Measurements from ENCODE around the gene SLC16A6. TPM values are rescaled to one million over a fixed set of nuclear protein-coding genes. Genes with fewer than 3 reads are reported as not detected.
A peak's percentile ranks its signal among the peaks of the same experiment; 100 is the strongest.
"Not testable (repeated sequence)": the region's sequence is repeated elsewhere in the genome, so short reads cannot be mapped to it uniquely, and the experiment has no call there.

The SLC16A6 gene
- total RNA-seq, 2 experiments from 2014 or later, result 6.0 to 10.7 TPM

DNA sequence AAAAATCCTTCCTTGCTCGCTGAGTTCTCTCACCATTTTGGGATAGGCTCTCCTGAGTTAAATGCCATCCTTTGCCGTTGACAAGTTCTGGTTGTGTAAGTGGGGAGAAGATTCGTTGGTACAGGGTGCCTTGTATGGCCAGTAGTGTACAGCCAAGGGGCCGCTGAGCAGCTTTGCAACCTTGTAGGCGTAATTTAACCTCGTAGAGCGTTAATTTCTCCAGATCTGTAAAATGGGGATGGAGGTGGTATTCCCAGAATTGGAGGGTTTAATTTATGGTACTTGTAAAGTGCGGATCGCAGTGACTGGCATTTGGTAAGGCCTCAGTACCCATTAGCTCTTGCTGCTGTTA, 1.7 kb upstream of the SLC16A6 start:
- Mint-ChIP-seq H3K36me3 (peaks cover 24% of the 10 kb centered on the region), H3K4me1 (peaks cover 69% of the 10 kb centered on the region), H3K9me3 (ENCODE audit: low read depth) (no peaks in the 10 kb centered on the region), H3K4me3 (peak overlapping the region; percentile 81), H3K27me3 (peaks cover 2% of the 10 kb centered on the region), H3K27ac (peak overlapping the region; percentile 96)
- no peak for ATAC-seq
- DNase-seq, result no peak
- CTCF ChIA-PET, result interaction anchor here (1.0 to 4.1 kb wide), 12 partner anchors 22 to 164 kb away, joined by 3 to 22 read pairs (median 12); partner anchors contain the start of gene WIPI1

DNA sequence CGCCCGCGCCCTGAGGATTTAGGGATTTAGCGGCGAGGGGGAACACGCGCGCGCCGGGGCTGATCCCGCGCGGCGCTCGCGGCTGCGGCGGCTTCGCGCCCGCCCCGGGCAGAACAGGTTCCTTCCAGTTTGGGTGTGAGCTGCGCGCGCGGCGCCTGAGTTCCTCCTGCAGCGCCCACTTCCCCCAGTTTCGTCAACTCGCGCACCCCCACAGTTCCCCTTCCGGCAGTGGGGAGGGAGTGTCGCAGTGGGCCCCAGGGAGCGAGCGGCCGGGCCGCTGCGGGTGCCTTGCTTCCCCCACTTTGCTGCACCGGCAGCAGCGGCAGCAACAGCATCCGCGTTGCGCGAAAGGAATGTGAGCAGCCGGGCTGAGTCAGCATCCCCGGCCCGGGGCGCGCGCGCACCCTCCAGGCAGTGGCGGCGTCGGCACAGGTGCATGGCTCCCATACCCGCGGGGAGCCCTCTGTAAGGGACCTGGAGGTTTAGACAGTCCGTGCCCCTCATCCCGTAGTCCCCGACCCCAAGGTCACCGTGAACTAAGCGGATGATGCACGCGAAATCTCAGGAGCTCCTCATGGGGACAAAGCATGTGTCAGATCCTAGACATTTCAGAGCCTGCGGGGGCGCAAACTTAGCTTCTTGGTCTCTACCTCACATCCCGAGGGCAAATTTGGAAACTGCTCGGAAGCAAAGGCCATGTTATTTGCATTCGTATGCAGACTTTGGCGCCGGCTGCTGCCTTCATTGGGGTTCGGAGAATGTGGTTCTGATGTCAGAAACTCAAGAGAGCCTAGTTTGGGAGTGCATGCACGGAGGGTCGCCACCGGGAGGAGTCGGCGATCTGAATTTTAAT, 1.1 kb upstream of the SLC16A6 start:
- CTCF ChIA-PET, result interaction anchor here (0.7 to 4.1 kb wide), 20 partner anchors 10 to 170 kb away, joined by 3 to 22 read pairs (median 6); partner anchors contain the start of gene WIPI1
- H3K4me3 Mint-ChIP-seq, result peak overlapping the region; percentile 81

DNA sequence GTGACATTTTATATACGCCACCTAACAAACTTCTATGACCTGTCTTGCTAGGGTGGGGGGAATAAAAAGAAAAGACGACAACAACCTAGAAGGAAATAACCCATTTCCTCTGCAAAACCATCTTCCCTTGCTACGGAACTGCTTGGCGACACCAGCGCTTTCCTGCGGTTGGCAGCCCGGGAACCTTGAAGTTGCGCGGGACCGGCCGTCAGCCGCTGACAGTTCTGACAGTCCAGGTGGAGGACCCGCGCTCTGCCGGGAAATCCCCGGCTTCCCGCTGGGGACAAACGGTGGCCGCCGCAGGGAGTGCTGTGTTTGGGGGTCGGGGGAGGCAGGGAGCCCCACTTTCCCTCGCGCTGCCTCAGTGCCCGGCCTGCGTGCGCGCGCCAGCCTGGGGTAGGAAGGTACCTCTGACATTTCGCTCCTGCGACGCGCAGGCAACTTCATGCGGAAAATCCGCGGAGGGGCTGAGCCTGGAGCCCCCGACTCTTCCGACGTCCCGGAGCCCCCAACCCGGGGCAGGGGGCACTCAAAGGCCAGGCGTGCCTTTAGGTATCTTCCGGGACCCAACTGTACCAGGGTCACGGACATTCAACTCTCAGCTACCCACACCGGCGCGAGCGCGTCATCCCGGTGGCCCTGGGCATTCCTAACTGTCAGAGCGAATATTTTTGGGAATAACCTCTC, 516 bp downstream of the SLC16A6 start:
- DNase-seq, result peak; percentile 76
- Mint-ChIP-seq H3K4me3 (peak overlapping the region; percentile 89), H3K27ac (peak overlapping the region; percentile 95), H3K36me3 (peaks cover 17% of the 10 kb centered on the region), H3K4me1 (peaks cover 59% of the 10 kb centered on the region), H3K9me3 (ENCODE audit: low read depth) (no peaks in the 10 kb centered on the region), H3K27me3 (peaks cover 2% of the 10 kb centered on the region)
- CTCF ChIA-PET, result interaction anchor here (0.7 to 4.2 kb wide), 18 partner anchors 20 to 172 kb away, joined by 3 to 29 read pairs (median 6); partner anchors contain the start of gene WIPI1
- ATAC-seq, result peak; percentile 1

More for the DNA sequence above, 1.1 kb upstream of the SLC16A6 start:
- Mint-ChIP-seq H3K27me3 (peaks cover 2% of the 10 kb centered on the region), H3K9me3 (ENCODE audit: low read depth) (no peaks in the 10 kb centered on the region), H3K4me1 (peaks cover 68% of the 10 kb centered on the region), H3K27ac (peak overlapping the region; percentile 96), H3K36me3 (peaks cover 22% of the 10 kb centered on the region)
- DNase-seq, result peak; percentile 98
- peak; percentile 81 for ATAC-seq

DNA sequence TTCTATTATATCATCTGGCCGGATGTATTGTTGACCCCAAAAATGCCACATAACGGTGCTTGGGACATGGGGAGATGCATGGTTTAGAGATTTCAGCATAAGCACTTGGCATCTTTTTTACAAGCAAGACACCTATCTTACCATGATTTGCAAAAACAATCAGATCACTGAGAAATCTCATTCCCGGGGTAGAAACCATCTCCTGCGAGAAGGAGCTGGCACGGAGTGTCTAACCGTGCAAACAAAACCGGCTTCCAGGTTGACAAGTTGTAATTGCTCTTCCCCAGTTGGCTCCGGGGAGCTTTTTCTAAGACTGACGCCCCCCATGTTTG, 1.0 kb downstream of the SLC16A6 start:
- Mint-ChIP-seq H3K36me3 (peaks cover 19% of the 10 kb centered on the region), H3K27ac (peak overlapping the region; percentile 95), H3K4me1 (peaks cover 56% of the 10 kb centered on the region), H3K9me3 (ENCODE audit: low read depth) (no peaks in the 10 kb centered on the region), H3K27me3 (peaks cover 1% of the 10 kb centered on the region), H3K4me3 (peak overlapping the region; percentile 89)
- ATAC-seq, result no peak
- CTCF ChIA-PET, result interaction anchor here (1.0 to 4.2 kb wide), 9 partner anchors 20 to 172 kb away, joined by 3 to 29 read pairs (median 5); no protein-coding TSS in a partner anchor
- DNase-seq, result no peak

DNA sequence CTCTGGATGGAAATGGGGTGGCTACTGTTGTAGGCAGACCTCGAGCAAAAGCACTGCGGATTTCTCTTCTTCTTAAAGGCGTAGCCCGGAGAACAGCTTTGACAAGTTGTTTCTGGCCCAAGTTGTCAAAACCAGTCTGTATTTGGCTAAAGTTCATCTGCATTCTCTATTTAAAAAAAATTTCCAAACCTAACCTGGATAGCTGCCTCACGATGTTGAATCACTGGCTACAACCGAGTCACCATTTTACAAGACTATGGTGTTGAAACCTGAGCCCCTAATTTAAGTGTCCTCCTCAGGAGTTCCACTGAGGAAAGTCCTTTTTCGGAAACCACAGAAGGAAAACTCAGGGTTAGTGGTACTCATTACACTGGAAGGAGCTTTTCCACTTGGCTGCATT, 1.5 kb downstream of the SLC16A6 start:
- DNase-seq, result no peak
- H3K9me3 Mint-ChIP-seq (ENCODE audit: low read depth), result no peaks in the 10 kb centered on the region

DNA sequence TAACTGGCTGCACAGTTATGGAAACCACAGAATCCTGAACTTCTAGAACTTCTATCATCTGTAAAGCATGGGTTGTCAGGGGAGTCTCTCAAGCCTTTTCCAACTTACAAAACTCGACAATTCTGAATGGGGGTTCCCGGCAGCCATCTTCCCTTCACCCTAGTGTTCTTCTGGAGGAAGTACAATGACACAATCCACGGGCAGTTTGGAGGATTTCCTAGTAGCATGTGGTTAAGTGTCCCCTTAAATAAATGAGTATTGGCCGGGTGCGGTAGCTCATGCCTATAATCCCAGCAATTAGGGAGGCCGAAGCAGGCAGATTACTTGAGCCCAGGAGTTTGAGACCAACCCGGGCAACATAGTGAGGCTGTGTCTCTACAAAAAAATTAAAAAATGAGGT, 2.1 kb downstream of the SLC16A6 start:
- peaks cover 45% of the 10 kb centered on the region for H3K4me1 Mint-ChIP-seq
- CTCF ChIA-PET, result interaction anchor here (1.6 to 4.2 kb wide), 4 partner anchors 26 to 171 kb away, joined by 4 to 29 read pairs (median 6); no protein-coding TSS in a partner anchor
- no peaks in the 10 kb centered on the region for H3K9me3 Mint-ChIP-seq (ENCODE audit: low read depth)
- no peak for DNase-seq
- peaks cover 15% of the 10 kb centered on the region for H3K36me3 Mint-ChIP-seq
- no peaks in the 10 kb centered on the region for H3K27me3 Mint-ChIP-seq
- H3K4me3 Mint-ChIP-seq, result peak overlapping the region; percentile 89
- ATAC-seq, result no peak
- H3K27ac Mint-ChIP-seq, result peak overlapping the region; percentile 70

More for the DNA sequence above, 1.5 kb downstream of the SLC16A6 start:
- H3K4me3 Mint-ChIP-seq, result peak overlapping the region; percentile 89
- no peaks in the 10 kb centered on the region for H3K27me3 Mint-ChIP-seq
- peaks cover 15% of the 10 kb centered on the region for H3K36me3 Mint-ChIP-seq
- H3K4me1 Mint-ChIP-seq, result peaks cover 51% of the 10 kb centered on the region
- no peak for ATAC-seq
- CTCF ChIA-PET, result interaction anchor here (1.0 to 4.2 kb wide), 8 partner anchors 24 to 173 kb away, joined by 3 to 29 read pairs (median 6); no protein-coding TSS in a partner anchor
- H3K27ac Mint-ChIP-seq, result peak overlapping the region; percentile 95

DNA sequence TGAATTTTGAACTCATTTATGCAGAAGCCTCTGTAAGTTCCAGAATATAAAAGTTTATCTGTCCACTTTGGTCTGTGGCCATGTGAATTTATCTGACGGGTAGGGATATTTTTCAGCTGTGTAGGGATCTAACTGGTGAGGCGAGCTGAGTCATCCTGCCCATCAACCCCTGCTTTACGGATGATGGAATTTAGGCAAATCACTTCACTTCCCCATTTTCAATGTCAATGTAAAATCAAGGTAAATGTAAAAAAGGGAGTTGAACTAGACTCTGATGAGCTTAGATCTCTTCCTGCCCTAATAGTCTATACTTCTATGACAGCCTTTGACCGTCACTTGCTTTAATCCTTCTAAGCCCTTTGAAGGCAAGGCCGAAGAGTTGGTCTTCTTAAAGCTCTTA, 2.6 kb downstream of the SLC16A6 start:
- Mint-ChIP-seq H3K4me3 (no peak overlapping the region), H3K4me1 (peaks cover 41% of the 10 kb centered on the region), H3K36me3 (peaks cover 15% of the 10 kb centered on the region), H3K9me3 (ENCODE audit: low read depth) (no peaks in the 10 kb centered on the region), H3K27me3 (no peaks in the 10 kb centered on the region), H3K27ac (peak overlapping the region; percentile 70)
- DNase-seq (no peak), ATAC-seq (no peak)
- CTCF ChIA-PET, result interaction anchor here (4.2 kb wide), 1 partner anchor 111 kb away, joined by 29 read pairs; no protein-coding TSS in a partner anchor

DNA sequence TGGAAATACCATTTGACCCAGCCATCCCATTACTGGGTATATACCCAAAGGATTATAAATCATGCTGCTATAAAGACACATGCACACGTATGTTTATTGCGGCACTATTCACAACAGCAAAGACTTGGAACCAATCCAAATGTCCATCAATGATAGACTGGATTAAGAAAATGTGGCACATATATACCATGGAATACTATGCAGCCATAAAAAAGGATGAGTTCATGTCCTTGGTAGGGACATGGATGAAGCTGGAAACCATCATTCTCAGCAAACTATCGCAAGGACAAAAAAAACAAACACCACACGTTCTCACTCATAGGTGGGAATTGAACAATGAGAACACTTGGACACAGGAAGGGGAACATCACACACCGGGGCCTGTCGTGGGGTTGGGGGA, 9.0 kb downstream of the SLC16A6 start:
- not testable (repeated sequence) for H3K4me1 Mint-ChIP-seq

DNA sequence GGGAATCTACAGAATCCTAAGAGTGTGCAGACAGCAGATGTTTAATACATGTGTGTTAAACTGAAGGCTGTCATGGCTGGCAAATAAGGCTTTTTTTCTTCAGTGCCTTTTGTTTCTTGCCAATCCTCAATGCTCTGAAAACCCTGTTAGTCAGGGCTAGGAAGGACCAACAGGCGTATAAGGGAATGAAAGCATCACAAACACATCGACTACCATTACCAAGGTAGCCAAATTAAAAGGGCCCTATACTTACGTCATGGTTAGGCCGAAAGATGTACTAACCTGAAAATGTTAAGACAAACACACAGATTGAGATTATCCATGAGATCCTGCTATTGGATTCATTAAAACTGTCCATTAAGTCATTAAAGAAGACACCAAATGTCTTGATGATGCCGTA, 13.1 kb downstream of the SLC16A6 start:
- Mint-ChIP-seq H3K27ac (no peak overlapping the region), H3K4me1 (peaks cover 8% of the 10 kb centered on the region), H3K36me3 (peaks cover 59% of the 10 kb centered on the region), H3K27me3 (no peaks in the 10 kb centered on the region), H3K9me3 (ENCODE audit: low read depth) (peaks cover 8% of the 10 kb centered on the region), H3K4me3 (no peak overlapping the region)
- CTCF ChIA-PET, result interaction anchor here (1.4 to 1.5 kb wide), 2 partner anchors 10 to 14 kb away, joined by 4 to 5 read pairs; no protein-coding TSS in a partner anchor
- DNase-seq (no peak), ATAC-seq (no peak)

More for the DNA sequence above, 9.0 kb downstream of the SLC16A6 start:
- peaks cover 50% of the 10 kb centered on the region for H3K36me3 Mint-ChIP-seq
- H3K9me3 Mint-ChIP-seq (ENCODE audit: low read depth); CTCF ChIA-PET; ATAC-seq; H3K27me3 Mint-ChIP-seq; H3K4me3 Mint-ChIP-seq: not testable (repeated sequence)
- DNase-seq, result peak; percentile 1
- H3K27ac Mint-ChIP-seq, result peak overlapping the region; percentile 28

DNA sequence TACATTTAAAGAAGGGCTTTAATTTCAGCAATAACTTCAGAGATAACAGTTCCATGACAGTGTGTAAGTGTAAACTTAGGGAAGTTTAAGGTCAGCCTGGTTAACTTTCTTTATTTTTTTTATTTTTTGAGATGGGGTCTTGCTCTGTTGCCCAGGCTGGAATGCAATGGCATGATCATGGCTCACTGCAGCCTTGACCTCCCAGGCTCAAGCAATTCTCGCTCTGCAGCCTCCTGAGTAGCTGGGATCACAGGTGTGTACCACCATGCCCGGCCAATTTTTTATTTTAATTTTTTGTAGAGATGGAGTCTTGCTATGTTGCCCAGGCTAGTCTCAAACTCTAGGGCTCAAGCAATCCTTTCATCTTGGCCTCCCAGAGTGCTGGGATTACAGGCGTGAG, 14.6 kb downstream of the SLC16A6 start:
- not testable (repeated sequence) for H3K4me3 Mint-ChIP-seq; H3K9me3 Mint-ChIP-seq (ENCODE audit: low read depth); ATAC-seq; H3K4me1 Mint-ChIP-seq; H3K27ac Mint-ChIP-seq; H3K27me3 Mint-ChIP-seq
- peak; percentile 1 for DNase-seq
- CTCF ChIA-PET, result interaction anchor here (1.6 to 2.0 kb wide), 3 partner anchors 10 to 161 kb away, joined by 4 to 6 read pairs (median 5); no protein-coding TSS in a partner anchor
- H3K36me3 Mint-ChIP-seq, result peaks cover 57% of the 10 kb centered on the region

DNA sequence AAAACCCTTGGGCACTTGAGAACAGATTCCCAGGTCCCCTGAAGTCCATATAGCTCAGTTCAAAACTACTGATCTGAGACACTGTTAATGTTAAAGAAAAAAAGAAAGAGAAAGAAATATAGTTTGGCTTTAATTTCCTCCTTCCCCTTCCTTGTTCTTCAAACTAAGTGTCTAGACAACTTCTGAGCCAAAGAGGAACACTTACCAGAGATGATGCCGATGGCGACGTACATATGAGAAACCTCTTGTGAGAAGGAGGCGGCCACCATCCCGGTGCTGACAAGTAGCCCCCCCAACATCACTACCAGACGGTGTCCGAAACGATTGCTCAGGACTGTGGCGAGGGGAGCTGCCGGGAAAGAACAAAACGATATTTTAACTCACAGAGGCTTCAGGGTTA, 17.2 kb downstream of the SLC16A6 start:
- H3K27me3 Mint-ChIP-seq, result no peaks in the 10 kb centered on the region
- DNase-seq (no peak), ATAC-seq (no peak)
- peaks cover 52% of the 10 kb centered on the region for H3K36me3 Mint-ChIP-seq
- peaks cover 4% of the 10 kb centered on the region for H3K9me3 Mint-ChIP-seq (ENCODE audit: low read depth)
- CTCF ChIA-PET, result interaction anchor here (0.6 to 0.8 kb wide), 3 partner anchors 77 to 341 kb away, joined by 3 read pairs; no protein-coding TSS in a partner anchor
- peaks cover 2% of the 10 kb centered on the region for H3K4me1 Mint-ChIP-seq
- H3K4me3 Mint-ChIP-seq, result no peak overlapping the region
- no peak overlapping the region for H3K27ac Mint-ChIP-seq

DNA sequence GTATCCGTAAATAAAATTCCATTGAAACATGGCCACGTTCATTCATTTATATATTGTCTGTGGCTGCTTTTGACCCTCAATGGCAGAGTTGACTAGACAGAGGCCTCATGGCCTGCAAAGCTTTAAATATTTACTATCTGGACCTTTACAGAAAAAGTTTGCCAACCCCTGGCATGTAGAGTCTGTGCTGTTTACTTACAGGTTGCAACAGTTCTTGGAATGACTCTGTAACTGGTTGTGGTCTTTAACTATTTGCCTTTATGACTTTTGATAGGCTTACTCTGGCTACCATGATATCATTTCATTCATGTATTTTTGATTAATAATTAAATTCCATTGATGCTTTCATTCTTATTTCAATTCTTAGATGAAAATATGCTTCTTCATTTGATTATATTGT, 25.1 kb downstream of the SLC16A6 start:
- not testable (repeated sequence) for H3K4me3 Mint-ChIP-seq; H3K27ac Mint-ChIP-seq; H3K9me3 Mint-ChIP-seq (ENCODE audit: low read depth); ATAC-seq; DNase-seq; H3K27me3 Mint-ChIP-seq
- Mint-ChIP-seq H3K36me3 (peaks cover 26% of the 10 kb centered on the region), H3K4me1 (peaks cover 37% of the 10 kb centered on the region)
- CTCF ChIA-PET, result interaction anchor here (0.6 to 7.8 kb wide), 10 partner anchors 17 to 196 kb away, joined by 3 to 119 read pairs (median 6); partner anchors contain the start of genes ARSG and SLC16A6

DNA sequence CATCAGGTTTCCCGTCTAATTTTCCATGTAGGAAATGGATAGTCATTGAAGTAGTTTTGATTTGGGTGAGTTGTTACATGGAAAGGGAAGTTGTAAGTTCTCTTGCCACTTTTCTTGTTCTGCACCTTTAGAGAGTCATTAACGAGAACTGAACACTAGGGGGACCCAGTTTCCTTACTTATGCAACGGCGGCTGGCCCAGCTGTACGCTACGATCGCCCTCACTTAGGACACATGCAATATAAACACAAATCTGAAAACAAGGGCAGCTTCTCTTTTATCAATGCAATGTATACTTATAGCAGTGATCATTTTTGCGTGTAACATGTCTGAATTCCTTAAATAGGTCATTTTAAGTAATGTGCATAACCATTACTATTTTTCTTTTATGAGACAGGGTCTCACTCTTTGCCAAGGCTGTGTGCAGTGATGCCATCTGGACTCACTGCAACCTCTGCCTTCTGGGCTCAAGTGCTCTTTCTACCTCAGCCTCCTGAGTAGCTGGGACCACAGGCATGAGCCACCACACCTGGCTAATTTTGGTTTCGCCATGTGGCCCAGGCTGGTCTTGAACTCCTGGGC, 27.7 kb downstream of the SLC16A6 start:
- H3K27ac Mint-ChIP-seq, result peak overlapping the region; percentile 52
- H3K27me3 Mint-ChIP-seq; H3K9me3 Mint-ChIP-seq (ENCODE audit: low read depth); H3K4me3 Mint-ChIP-seq; DNase-seq: not testable (repeated sequence)
- ATAC-seq, result peak; percentile 48
- H3K36me3 Mint-ChIP-seq, result peaks cover 17% of the 10 kb centered on the region
- CTCF ChIA-PET, result interaction anchor here (0.7 to 7.8 kb wide), 22 partner anchors 11 to 225 kb away, joined by 3 to 119 read pairs (median 4); partner anchors contain the start of genes AMZ2, ARSG and SLC16A6
- H3K4me1 Mint-ChIP-seq, result peaks cover 56% of the 10 kb centered on the region

Data from activated CD8-positive, alpha-beta memory T cell treated with anti-CD3 and anti-CD28 coated beads, Interleukin-2, amount 10 ng/mL, durations not matched to agents 7 days and 5 days (primary cell).